Glomerular visceral epithelial cell (primary cell): ENCODE measurements around the gene TKTL1.

ENCODE experiments used
- DNase-seq: peaks from one replicate; pipeline ENCODE4 v3.0.0-alpha.2; 2016; ENCODE audit errors: extremely low spot score

TKTL1 gene

DNA sequence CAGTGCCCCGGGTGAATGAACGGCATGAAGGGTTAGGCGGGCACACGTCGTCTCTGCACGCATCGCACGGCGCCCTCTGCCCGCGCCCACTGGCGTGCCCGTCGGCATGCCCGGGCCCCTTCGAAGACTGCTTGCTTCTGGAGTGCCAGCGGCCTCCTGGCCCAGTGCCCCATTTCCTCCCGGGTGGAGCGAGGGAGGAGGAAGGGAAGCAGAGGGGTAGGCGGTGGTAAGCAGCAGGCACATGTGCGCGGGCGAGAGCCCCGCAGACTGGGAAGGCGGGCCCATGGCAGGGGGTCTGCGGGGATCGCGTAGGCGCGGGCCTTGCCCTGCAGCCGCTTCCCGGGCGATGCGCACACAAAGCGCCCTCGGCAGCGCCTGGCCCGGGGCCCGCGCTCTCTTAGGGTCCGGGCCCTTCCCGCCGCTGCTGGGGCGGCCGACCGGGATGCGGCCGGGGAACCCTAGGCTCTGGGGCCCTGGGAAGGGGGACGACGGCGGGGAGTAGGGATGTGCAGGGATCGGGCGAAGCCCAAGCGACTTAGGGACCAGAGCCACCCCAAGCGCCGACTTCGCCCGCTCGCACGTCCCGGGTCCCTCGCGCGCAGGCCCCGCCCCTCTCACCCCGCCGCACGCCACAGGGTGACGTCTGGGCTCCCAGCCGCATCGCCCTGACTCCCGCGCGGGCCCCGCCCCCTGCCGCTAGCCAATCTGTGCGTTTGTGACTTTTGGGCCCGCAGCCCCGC is 82.6 kb downstream of the TKTL1 start:
- DNase-seq, result peak; percentile 54

- peak; percentile 98 for DNase-seq
These were observed 83.4 kb downstream of the TKTL1 start, which contains the start of gene EMD for GRCh38 chrX:154378799-154379568. Gene EMD, plus strand, starts transcription at chrX:154379295. Its CDS starts 190 bp downstream, at chrX:154379485.

DNA sequence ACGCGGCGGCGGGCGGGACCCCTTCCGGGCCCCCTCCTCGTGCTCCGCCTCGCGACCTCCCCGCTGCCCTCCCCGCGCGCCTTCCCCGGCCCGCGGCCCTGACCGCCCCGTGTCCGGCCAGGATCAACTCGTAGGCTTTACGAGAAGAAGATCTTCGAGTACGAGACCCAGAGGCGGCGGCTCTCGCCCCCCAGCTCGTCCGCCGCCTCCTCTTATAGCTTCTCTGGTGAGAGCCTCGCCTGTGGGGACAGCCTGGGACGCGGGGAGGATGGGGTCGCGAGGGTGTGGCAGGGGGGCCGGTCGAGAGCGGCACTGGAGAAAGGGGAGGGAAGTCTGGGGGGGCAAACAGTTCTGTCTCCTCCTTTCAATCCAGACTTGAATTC is 84.0 kb downstream of the TKTL1 start:
- no peak for DNase-seq
